HepG2 (cell line): ENCODE results near the gene PARP16. TPM values are rescaled to one million over a fixed set of nuclear protein-coding genes. Genes with fewer than 3 reads are reported as not detected.
A peak's percentile ranks its signal among the peaks of the same experiment; 100 is the strongest.

Experiments used
- ATAC-seq: fragments of 200-7000 bp; cut with Tn5 transposase; 3 replicates; pipeline ENCODE4 v1.9.1; 2020; ENCODE audit warnings: mild to moderate bottlenecking, moderate library complexity
- BruUV-seq: library from RNA; stranded (reverse); fragments of 400-500 nt; replicated peaks from 2 replicates; lab custom pipeline; 2021; lab: Mats Ljungman, UMichigan
- CTCF ChIA-PET: fragments of 300-600 bp; formaldehyde crosslinking; extraction: SDS; loops from one replicate; lab custom pipeline; 2021; ENCODE audit warnings: low total read pairs, inconsistent platforms, low intra/inter-chr PET ratio; lab: Yijun Ruan, JAX
- POLR2A ChIA-PET: fragments of 350-600 bp; sonication (Branson Sonifier 250); formaldehyde crosslinking; loops from one replicate; lab custom pipeline; 2020; ENCODE audit warnings: antibody characterized with exemption, inconsistent platforms; lab: Yijun Ruan, JAX
- DNase-seq: peaks from one replicate; pipeline ENCODE4 v3.0.0-alpha.2; 2015; ENCODE audit warnings: low spot score
- FAIRE-seq: peaks from 3 replicates; lab custom pipeline; 2011; peaks lifted over from hg19 to GRCh38; lab: Jason Lieb, UNC
- H2AFZ ChIP-seq: one replicate; pipeline ENCODE4 v1.6.1; 2011; ENCODE audit warnings: low read length, inconsistent platforms
- H3K27ac ChIP-seq: fragments of 300-600 bp; 3 replicates; pipeline ENCODE4 v1.8.0; 2011; ENCODE audit warnings: mixed run types, mild to moderate bottlenecking, mixed read lengths, low read length, inconsistent platforms; ENCODE audit not compliant: insufficient read depth; ENCODE audit errors: extremely low read length
- H3K27me3 ChIP-seq, 2 experiments: fragments of 200-600 bp in 1 of 2; 2 replicates in 1 of 2; 3 replicates in 1 of 2; pipeline versions ENCODE4 v1.6.0 to v1.8.0; 2011; ENCODE audit warnings: low read length in 2 of 2, mild to moderate bottlenecking in 2 of 2, moderate library complexity in 2 of 2, inconsistent platforms in 1 of 2; ENCODE audit not compliant: insufficient read depth in 2 of 2, control insufficient read depth in 1 of 2
- H3K36me3 ChIP-seq, 2 experiments: fragments of 200-600 bp in 1 of 2; replicated peaks in 1 of 2; 2 replicates in 1 of 2; 3 replicates in 1 of 2; pipeline versions ENCODE4 v1.5.1 to v1.8.0; 2011; ENCODE audit warnings: low read length in 2 of 2, inconsistent platforms in 1 of 2; ENCODE audit not compliant: insufficient read depth in 2 of 2, control insufficient read depth in 1 of 2
- H3K4me1 ChIP-seq: 2 replicates; pipeline ENCODE4 v1.5.1; 2012; ENCODE audit warnings: low read length, inconsistent platforms; ENCODE audit not compliant: insufficient read depth
- H3K4me2 ChIP-seq: 2 replicates; pipeline ENCODE4 v1.6.0; 2011; ENCODE audit warnings: low read depth, low read length, inconsistent platforms
- H3K4me3 ChIP-seq, 3 experiments: fragments of 200-600 bp in 1 of 3; sonication (generic), shearing (Covaris generic) in 1 of 3; replicated peaks in 1 of 3; 2 replicates each; pipeline ENCODE4 v1.5.1; 2011 to 2016; ENCODE audit warnings: low read length in 3 of 3, inconsistent platforms in 2 of 3, low read depth in 2 of 3, mild to moderate bottlenecking in 2 of 3, control low read depth in 1 of 3, mixed read lengths in 1 of 3; ENCODE audit not compliant: insufficient read depth in 1 of 3
- H3K79me2 ChIP-seq: one replicate; pipeline ENCODE4 v1.6.1; 2011; ENCODE audit warnings: low read length, inconsistent platforms; ENCODE audit not compliant: insufficient read depth
- H3K9ac ChIP-seq: 2 replicates; pipeline ENCODE4 v1.6.0; 2011; ENCODE audit warnings: mild to moderate bottlenecking, low read depth, low read length, inconsistent platforms; ENCODE audit not compliant: insufficient read depth
- H3K9me3 ChIP-seq: 2 replicates; pipeline ENCODE4 v1.5.1; 2012; ENCODE audit warnings: mild to moderate bottlenecking, low read length
- H4K20me1 ChIP-seq: 2 replicates; pipeline ENCODE4 v1.6.0; 2011; ENCODE audit warnings: inconsistent platforms, mild to moderate bottlenecking, low read length, moderate library complexity; ENCODE audit not compliant: insufficient read depth
- ARNT ChIP-seq: fragments of 450-650 bp; IDR thresholded peaks from 2 replicates; pipeline ENCODE4 v1.6.1; 2017
- ATF7-NPFF ChIP-seq: sonication (generic); formaldehyde crosslinking; IDR thresholded peaks from 2 replicates; pipeline ENCODE4 v1.8.1; 2023; ENCODE audit warnings: mild to moderate bottlenecking, low read depth, missing genetic modification reagents, moderate library complexity
- CREM ChIP-seq, 2 experiments: sonication (generic) in 1 of 2; formaldehyde crosslinking in 1 of 2; IDR thresholded peaks; 2 replicates each; pipeline versions ENCODE4 v1.4.0 to v1.6.1; 2016 to 2020; ENCODE audit warnings: antibody characterized with exemption in 1 of 2, mild to moderate bottlenecking in 1 of 2, missing genetic modification reagents in 1 of 2
- HOXA3 ChIP-seq: sonication (generic); formaldehyde crosslinking; IDR thresholded peaks from 2 replicates; pipeline ENCODE4 v1.5.0; 2020; ENCODE audit warnings: missing genetic modification reagents
- JUND ChIP-seq: sonication (generic); formaldehyde crosslinking; IDR thresholded peaks from 2 replicates; pipeline ENCODE4 v1.8.0; 2022; ENCODE audit warnings: mild to moderate bottlenecking, missing genetic modification reagents
- KLF11 ChIP-seq: IDR thresholded peaks from 2 replicates; pipeline ENCODE4 v1.6.1; 2016; ENCODE audit warnings: missing compliant biosample characterization
- MXD4 ChIP-seq: IDR thresholded peaks from 2 replicates; pipeline ENCODE4 v1.6.1; 2016; ENCODE audit warnings: mild to moderate bottlenecking, missing biosample characterization, missing genetic modification reagents
- MYC ChIP-seq: sonication (generic); formaldehyde crosslinking; IDR thresholded peaks from 2 replicates; pipeline ENCODE4 v1.9.0; 2021; ENCODE audit warnings: missing genetic modification reagents, borderline replicate concordance
- NFATC3 ChIP-seq: sonication (generic); formaldehyde crosslinking; IDR thresholded peaks from 2 replicates; pipeline ENCODE4 v1.5.1; 2020; ENCODE audit warnings: mild to moderate bottlenecking, missing genetic modification reagents
- NRL ChIP-seq: sonication (generic); formaldehyde crosslinking; IDR thresholded peaks from 2 replicates; pipeline ENCODE4 v1.5.0; 2020; ENCODE audit warnings: missing genetic modification reagents, mild to moderate bottlenecking, moderate library complexity, borderline replicate concordance
- RAD21 ChIP-seq: fragments of 450-650 bp; formaldehyde crosslinking; IDR thresholded peaks from 2 replicates; pipeline ENCODE4 v1.5.0; 2020; ENCODE audit warnings: mild to moderate bottlenecking
- SRSF9 ChIP-seq: fragments of 200-400 bp; formaldehyde crosslinking; IDR thresholded peaks from 2 replicates; pipeline ENCODE4 v1.6.1; 2018; ENCODE audit warnings: borderline replicate concordance, mild to moderate bottlenecking, low read depth, low read length; ENCODE audit not compliant: insufficient read depth, poor library complexity, severe bottlenecking
- ZFX ChIP-seq: sonication (generic); formaldehyde crosslinking; IDR thresholded peaks from 2 replicates; pipeline ENCODE4 v1.4.0; 2020; ENCODE audit warnings: mild to moderate bottlenecking, low read depth, missing genetic modification reagents, moderate library complexity
- ZNF253 ChIP-seq: sonication (generic); formaldehyde crosslinking; IDR thresholded peaks from 2 replicates; pipeline ENCODE4 v1.8.0; 2022; ENCODE audit warnings: mild to moderate bottlenecking, missing genetic modification reagents, borderline replicate concordance
- ZNF747 ChIP-seq: sonication (generic); formaldehyde crosslinking; IDR thresholded peaks from 2 replicates; pipeline ENCODE4 v1.8.1; 2023; ENCODE audit warnings: missing genetic modification reagents, mild to moderate bottlenecking, borderline replicate concordance
- ZNF788 ChIP-seq: sonication (generic); formaldehyde crosslinking; IDR thresholded peaks from 2 replicates; pipeline ENCODE4 v1.5.0; 2020; ENCODE audit warnings: mild to moderate bottlenecking, missing genetic modification reagents, borderline replicate concordance
- ZNF792 ChIP-seq: IDR thresholded peaks from 2 replicates; pipeline ENCODE4 v1.6.1; 2016
- WGBS: methylation state at CpG from one replicate; pipeline ENCODE4 v1.1.6; 2017; ENCODE audit warnings: low lambda C conversion rate; 5-methylcytosine and 5-hydroxymethylcytosine counted together
- in situ Hi-C: cut with HindIII; loops from 2 replicates; pipeline ENCODE4 v1.10.0; 2017; ENCODE audit warnings: low pct_unique_long_range_greater_than_20kb; ENCODE audit not compliant: extremely low pct_ligation_motif_present
- intact Hi-C: fragments of 100-400 bp; cut with micrococcal nuclease; formaldehyde crosslinking; loops from one replicate; pipeline ENCODE4 v1.10.0; 2022; ENCODE audit not compliant: unreplicated experiment
- polyA plus RNA-seq, 8 experiments: library from polyadenylated mRNA; depleted of rRNA in 3 of 8; stranded (reverse) in 7 of 8; unstranded in 1 of 8; fragments of >200 nt; fragmentation: Illumina TruSeq in 4 of 8; extraction: Trizol in 4 of 8; gene quantifications; 2 replicates each; pipeline versions ENCODE4 v1.2.1 to v1.2.3, GENCODE V29; 2011 to 2016; ENCODE audit warnings: low read depth in 4 of 8, missing spikeins in 1 of 8, mixed read lengths in 1 of 8; ENCODE audit not compliant: insufficient read depth in 1 of 8
- total RNA-seq, 5 experiments: library from RNA; depleted of rRNA; stranded (reverse); fragments of >200 nt; fragmentation: Illumina TruSeq; extraction: Trizol; gene quantifications; 2 replicates each; pipeline ENCODE4 v1.2.3, GENCODE V29; 2016; ENCODE audit warnings: low read depth in 1 of 5

Gene PARP16
- total and polyA plus RNA-seq, 2 of the 13 experiments (the other 11 are each of a cell fraction or from before 2014, with no cell fraction given) = 6.8 to 7.6 TPM

DNA sequence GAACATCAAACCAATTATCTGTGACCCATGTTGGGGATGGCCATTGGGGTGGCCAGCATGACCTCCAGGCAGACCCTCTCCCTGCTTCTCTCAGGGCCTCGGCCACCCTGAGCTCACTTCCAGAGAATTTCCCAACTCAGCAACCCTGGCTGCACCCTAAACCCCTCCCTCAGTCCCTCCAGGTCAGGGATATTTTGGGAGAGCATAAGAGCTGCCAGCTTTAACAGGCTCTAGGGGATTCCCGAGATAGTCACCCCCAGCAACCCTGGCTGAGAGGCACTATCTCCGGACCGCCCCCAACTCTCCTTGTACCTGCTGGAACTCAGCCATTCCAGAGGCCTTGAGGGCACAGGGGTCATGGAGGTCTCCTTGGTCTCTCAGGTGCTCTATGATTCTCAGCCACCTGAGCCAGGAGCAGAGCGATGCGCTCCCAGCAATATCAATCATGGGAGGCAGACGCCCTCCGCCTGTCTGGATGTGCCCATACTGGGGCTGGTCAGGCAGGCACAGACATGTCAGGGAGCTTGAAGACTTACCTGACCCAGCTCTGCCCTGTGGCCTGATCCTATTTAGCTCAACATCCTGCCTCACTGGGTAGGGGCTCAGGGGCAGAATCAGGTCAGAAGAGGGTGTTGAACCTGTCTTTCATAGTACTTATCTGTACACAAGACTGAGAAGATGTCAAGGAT is 40.5 kb downstream of the PARP16 start:
- Histone ChIP-seq H4K20me1 (no peaks in the 10 kb centered on the region), H3K4me2 (peak overlapping the region; percentile 75), H3K4me3 (no peak overlapping the region), H3K79me2 (no peaks in the 10 kb centered on the region), H3K9ac (peak overlapping the region; percentile 53; the same call in 1 of the 2 replicates), H3K27me3 (no peaks in the 10 kb centered on the region)
- BruUV-seq = no TSS peak
- POLR2A ChIA-PET = interaction anchor here (0.6 to 1.8 kb wide), 6 partner anchors 29 to 112 kb away, joined by 3 to 20 read pairs (median 11); partner anchors contain the start of genes CLPX and RNU5B-1
- TF ChIP-seq ZNF747 (CRISPR knock-in tag) (no peak), ARNT (no peak), MYC (CRISPR knock-in tag) (0 out of 2 replicates have a peak, but pooled peaks have one; percentile 4)
- TF ChIP-seq, all 625 proteins: peak for 1
- no peak; the same call in 2 of the 3 replicates for ATAC-seq
- DNase-seq = no peak
- no peaks in the 10 kb centered on the region for H3K36me3 ChIP-seq
- H2AFZ ChIP-seq = peak overlapping the region; percentile 59
- H3K9me3 ChIP-seq = no peaks in the 10 kb centered on the region
- in situ Hi-C loops (no loop called here), intact Hi-C loops (no loop called here)
- H3K27ac ChIP-seq = no peak overlapping the region
- peaks cover 49% of the 10 kb centered on the region for H3K4me1 ChIP-seq
- no peak for FAIRE-seq
- WGBS = 91% methylated on average over 8 of the region's 8 CpGs
- CTCF ChIA-PET = no interaction called here

DNA sequence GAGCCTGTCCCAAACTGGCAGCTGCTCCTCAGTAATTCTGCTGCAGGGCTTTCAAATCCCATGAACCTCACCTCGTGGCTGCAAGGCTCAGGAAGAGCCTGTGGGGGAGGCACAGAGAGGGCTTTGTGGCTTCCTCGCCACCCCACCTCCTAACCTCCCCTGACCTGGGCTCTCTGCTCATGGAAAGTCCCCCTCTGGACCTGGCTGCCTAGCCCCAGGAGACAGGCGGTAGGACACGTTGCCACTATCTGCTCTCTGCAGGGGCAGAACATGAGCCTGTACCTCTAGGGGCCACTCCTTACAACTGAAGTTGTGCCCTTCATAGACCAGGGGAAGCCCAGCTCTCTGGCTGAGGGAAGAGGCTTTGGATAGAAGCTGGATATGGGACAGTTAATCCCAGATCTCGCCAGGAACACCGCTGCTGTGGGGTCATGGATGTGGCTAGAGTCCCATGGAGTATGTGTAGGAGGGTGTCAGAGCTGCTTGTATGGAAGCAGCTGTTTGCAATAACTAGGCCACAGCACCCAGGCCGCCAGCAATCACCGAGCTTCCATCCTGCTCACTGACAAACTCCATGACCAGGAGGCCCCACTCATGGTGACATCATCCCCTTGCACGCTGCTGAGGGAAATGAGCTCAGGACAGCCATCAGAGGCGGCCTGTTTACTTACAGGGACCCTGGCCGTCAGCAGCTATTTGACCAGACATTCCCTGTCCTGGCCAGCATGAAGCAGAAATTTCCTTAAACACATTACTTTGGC is 41.4 kb downstream of the PARP16 start:
- intact Hi-C loops = no loop called here
- in situ Hi-C loops = no loop called here
- DNase-seq (peak; percentile 75), FAIRE-seq (no peak), ATAC-seq (peak; percentile 81)
- POLR2A ChIA-PET = interaction anchor here (0.6 to 1.8 kb wide), 7 partner anchors 28 to 111 kb away, joined by 3 to 20 read pairs (median 11); partner anchors contain the start of genes CLPX and RNU5B-1
- Histone ChIP-seq H3K27me3 (no peaks in the 10 kb centered on the region), H3K27ac (peak overlapping the region; percentile 37), H3K4me3 (peak overlapping the region in 2 of 3 experiments; percentile 19 to 52; a peak in 4 of 6 replicates), H3K9me3 (no peaks in the 10 kb centered on the region), H4K20me1 (no peaks in the 10 kb centered on the region), H3K79me2 (no peaks in the 10 kb centered on the region), H3K9ac (peak overlapping the region; percentile 60), H3K36me3 (no peaks in the 10 kb centered on the region), H3K4me1 (peaks cover 51% of the 10 kb centered on the region), H2AFZ (peak overlapping the region; percentile 59), H3K4me2 (peak overlapping the region; percentile 75)
- no TSS peak for BruUV-seq
- CTCF ChIA-PET = no interaction called here
- 5% methylated on average over 4 of the region's 11 CpGs for WGBS
- TF ChIP-seq HOXA3 (CRISPR knock-in tag) = peak; percentile 79
- TF ChIP-seq ZFX (CRISPR knock-in tag) = peak; percentile 76
- no peak for TF ChIP-seq ZNF253
- TF ChIP-seq ATF7-NPFF (CRISPR knock-in tag) = no peak
- TF ChIP-seq NFATC3 (CRISPR knock-in tag) = no peak
- TF ChIP-seq SRSF9 = no peak
- 0 out of 2 replicates have a peak, but pooled peaks have one; percentile 44 for TF ChIP-seq NRL (CRISPR knock-in tag)
- TF ChIP-seq KLF11 = no peak
- no peak for TF ChIP-seq RAD21 (CRISPR knock-in tag)
- TF ChIP-seq CREM (IDR thresholded peaks at IDR 0.05) = no peak
- TF ChIP-seq CREM (CRISPR knock-in tag; IDR thresholded peaks at IDR 0.05) = no peak
- no peak for TF ChIP-seq ZNF792 (CRISPR knock-in tag)
- TF ChIP-seq JUND (CRISPR knock-in tag) = 0 out of 2 replicates have a peak, but pooled peaks have one; percentile 16
- TF ChIP-seq MXD4 = no peak
- no peak for TF ChIP-seq ZNF788 (CRISPR knock-in tag)
